Heart left ventricle (tissue), 13 donors: ENCODE measurements around the gene CLCA1.

Source experiments
- CTCF ChIP-seq, 12 donors: fragments of 200-600 bp; sonication (generic) in 4 of 12; IDR thresholded peaks; one replicate each; pipeline versions ENCODE4 v1.5.0 to v1.8.0; 2018 to 2022; ENCODE audit warnings: antibody characterized with exemption in 12 of 12, mild to moderate bottlenecking in 5 of 12
- POLR2A ChIP-seq, 2 donors: fragments of 450-650 bp; IDR thresholded peaks; one replicate each; pipeline ENCODE4 v1.6.1; 2017; ENCODE audit warnings: antibody characterized with exemption in 2 of 2, mild to moderate bottlenecking in 2 of 2, moderate library complexity in 2 of 2
- donor health status: ischemic (EF 13 %, LVEDD 7.1; RV severe dilation, severe dysfunction).
- donor health status: DM: no; HTN: yes; CAD: no.
- donor health status: DM: no; HTN: no; CAD: no.
- donor health status: ischemic (EF 25% LVEDD 6.9; RV normal size, moderate dysfunction).
- donor health status: ischemic (EF 25% LVEDD 5.7; RV mildly dilated, moderate dysfunction).
- donor health status: ischemic (EF 35%, LVEDD 5.7; RV mildly dilated, moderate dysfunction).
- donor health status: nonischemic (EF 11% LVEDD 7.7; RV severe dilation, severe dysfunction).
- donor health status: DM: yes; HTN: yes; CAD: no.
- donor health status: PGD.
- donor health status: ischemic (EF 29% LVEDD 5.4; RV normal size, mild dysfunction).
- donor health status: nonischemic (EF 23%, LVEDD 6.1; RV moderate dilation, normal function).

- TF ChIP-seq POLR2A (IDR thresholded peaks at IDR 0.05) (no peak), CTCF (IDR thresholded peaks at IDR 0.05) (no peak)
These were observed 38.9 kb upstream of the CLCA1 start for GRCh38 chr1:86429835-86430234.
